ENCODE results near the gene OGFR. TPM values are rescaled to one million over a fixed set of nuclear protein-coding genes. Genes with fewer than 3 reads are reported as not detected.
A peak's percentile ranks its signal among the peaks of the same experiment; 100 is the strongest.

Gene OGFR
- total RNA-seq, 1 experiment from 2014 or later: 84.7 TPM

- H3K4me1 ChIP-seq: no peaks in the 10 kb centered on the region
- H3K4me3 ChIP-seq (ENCODE audit: low read depth, low read length): no peak overlapping the region
- intact Hi-C loops (cut with micrococcal nuclease; ENCODE audit: unreplicated experiment): no loop called here
- no peak overlapping the region for H3K4me3 Mint-ChIP-seq (ENCODE audit: unreplicated experiment)
- no peaks in the 10 kb centered on the region for H3K9me3 Mint-ChIP-seq (ENCODE audit: unreplicated experiment)
- no peaks in the 10 kb centered on the region for H3K9me3 ChIP-seq
- no peaks in the 10 kb centered on the region for H3K27me3 Mint-ChIP-seq (ENCODE audit: insufficient read depth, unreplicated experiment)
- H3K36me3 ChIP-seq (ENCODE audit: control insufficient read depth, insufficient read depth, low read length): no peaks in the 10 kb centered on the region; the same call in 1 of the 2 replicates
- H3K27me3 ChIP-seq (replicated peaks; ENCODE audit: control insufficient read depth, insufficient read depth, low read length): no peaks in the 10 kb centered on the region
- ChIA-PET CTCF (interaction anchor here (0.8 kb wide), 1 partner anchor 8 kb away, joined by 3 read pairs; no protein-coding TSS in a partner anchor), POLR2A (no interaction called here)
- no peak overlapping the region for H3K27ac Mint-ChIP-seq (ENCODE audit: unreplicated experiment)
- TF ChIP-seq, protein P1, sequence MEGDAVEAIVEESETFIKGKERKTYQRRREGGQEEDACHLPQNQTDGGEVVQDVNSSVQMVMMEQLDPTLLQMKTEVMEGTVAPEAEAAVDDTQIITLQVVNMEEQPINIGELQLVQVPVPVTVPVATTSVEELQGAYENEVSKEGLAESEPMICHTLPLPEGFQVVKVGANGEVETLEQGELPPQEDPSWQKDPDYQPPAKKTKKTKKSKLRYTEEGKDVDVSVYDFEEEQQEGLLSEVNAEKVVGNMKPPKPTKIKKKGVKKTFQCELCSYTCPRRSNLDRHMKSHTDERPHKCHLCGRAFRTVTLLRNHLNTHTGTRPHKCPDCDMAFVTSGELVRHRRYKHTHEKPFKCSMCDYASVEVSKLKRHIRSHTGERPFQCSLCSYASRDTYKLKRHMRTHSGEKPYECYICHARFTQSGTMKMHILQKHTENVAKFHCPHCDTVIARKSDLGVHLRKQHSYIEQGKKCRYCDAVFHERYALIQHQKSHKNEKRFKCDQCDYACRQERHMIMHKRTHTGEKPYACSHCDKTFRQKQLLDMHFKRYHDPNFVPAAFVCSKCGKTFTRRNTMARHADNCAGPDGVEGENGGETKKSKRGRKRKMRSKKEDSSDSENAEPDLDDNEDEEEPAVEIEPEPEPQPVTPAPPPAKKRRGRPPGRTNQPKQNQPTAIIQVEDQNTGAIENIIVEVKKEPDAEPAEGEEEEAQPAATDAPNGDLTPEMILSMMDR (IDR thresholded peaks at IDR 0.05; ENCODE audit: insufficient read depth in 1 of 2, low read depth in 1 of 2, low read length in 1 of 2, severe bottlenecking in 1 of 2, unreplicated experiment in 1 of 2): no peak
- H3K4me1 Mint-ChIP-seq (ENCODE audit: low read depth, unreplicated experiment): no peaks in the 10 kb centered on the region
- peak in 1 of 2 experiments; percentile 40 for DNase-seq
- H3K36me3 Mint-ChIP-seq (ENCODE audit: insufficient read depth, unreplicated experiment): peaks cover 3% of the 10 kb centered on the region
- no TSS peak for BruUV-seq (replicated peaks)
These were observed 35.9 kb downstream of the OGFR start for GRCh38 chr20:62840244-62841197.

DNA sequence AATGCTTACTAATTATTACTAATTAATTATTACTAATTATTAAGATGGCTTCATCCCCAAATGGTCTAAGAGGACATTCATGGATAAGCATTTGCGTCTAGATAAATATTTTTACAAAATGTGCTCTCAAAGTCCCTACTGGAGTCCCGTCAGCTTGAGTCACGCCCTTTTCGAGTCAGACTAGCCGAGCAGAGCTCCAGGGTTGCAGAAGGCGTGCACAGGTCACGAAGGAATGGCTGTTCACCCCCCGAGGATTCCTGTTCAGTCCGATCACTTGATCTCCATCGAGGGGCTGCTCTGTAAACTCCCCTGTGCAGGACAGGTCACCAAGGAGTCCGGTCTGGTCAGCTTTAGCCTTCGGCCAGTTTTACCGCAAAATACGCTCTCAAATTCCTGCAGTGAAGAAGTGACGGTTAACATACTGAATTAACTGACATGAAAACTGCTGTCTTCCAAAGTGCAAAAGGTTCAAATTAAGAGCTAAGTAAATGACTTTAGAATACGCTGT is 37.1 kb downstream of the OGFR start:
- TF ChIP-seq, protein P1 (IDR thresholded peaks at IDR 0.05; ENCODE audit: insufficient read depth in 1 of 2, low read depth in 1 of 2, low read length in 1 of 2, severe bottlenecking in 1 of 2, unreplicated experiment in 1 of 2): no peak
- ChIA-PET POLR2A (no interaction called here), CTCF (interaction anchor here (0.7 to 0.9 kb wide), 2 partner anchors 20 to 1415 kb away, joined by 3 read pairs; partner anchors contain the start of gene TCFL5)
- H3K4me1 Mint-ChIP-seq (ENCODE audit: low read depth, unreplicated experiment): no peaks in the 10 kb centered on the region
- no peaks in the 10 kb centered on the region for H3K27me3 Mint-ChIP-seq (ENCODE audit: insufficient read depth, unreplicated experiment)
- Histone ChIP-seq H3K4me3 (ENCODE audit: low read depth, low read length) (no peak overlapping the region), H3K4me1 (no peaks in the 10 kb centered on the region), H3K27me3 (replicated peaks; ENCODE audit: control insufficient read depth, insufficient read depth, low read length) (no peaks in the 10 kb centered on the region), H3K9me3 (no peaks in the 10 kb centered on the region), H3K36me3 (ENCODE audit: control insufficient read depth, insufficient read depth, low read length) (no peaks in the 10 kb centered on the region; the same call in 1 of the 2 replicates)
- H3K9me3 Mint-ChIP-seq (ENCODE audit: unreplicated experiment): no peaks in the 10 kb centered on the region
- no peak overlapping the region for H3K4me3 Mint-ChIP-seq (ENCODE audit: unreplicated experiment)
- no peak for DNase-seq
- BruUV-seq (replicated peaks): no TSS peak
- peaks cover 16% of the 10 kb centered on the region for H3K36me3 Mint-ChIP-seq (ENCODE audit: insufficient read depth, unreplicated experiment)
- intact Hi-C loops (cut with micrococcal nuclease; ENCODE audit: unreplicated experiment): no loop called here
- no peak overlapping the region for H3K27ac Mint-ChIP-seq (ENCODE audit: unreplicated experiment)

DNA sequence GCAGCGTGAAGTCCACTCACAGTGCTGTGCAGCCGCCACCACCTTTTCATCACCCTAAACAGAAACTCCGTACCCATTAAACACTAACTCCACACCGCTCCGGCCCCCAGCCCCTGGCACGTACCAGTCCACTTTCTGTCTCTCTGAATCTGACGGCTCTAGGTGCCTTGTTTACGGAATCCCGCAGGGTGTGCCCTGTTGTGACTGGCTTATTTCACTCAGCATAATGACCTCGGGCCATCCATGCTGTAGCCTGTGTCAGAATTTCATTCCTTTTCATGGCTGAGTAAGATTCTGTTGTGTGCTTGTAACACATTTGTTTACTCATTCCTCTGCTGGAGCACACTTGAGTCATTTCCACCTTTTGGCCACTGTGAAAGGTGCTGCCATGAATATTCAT is 39.0 kb downstream of the OGFR start:
- H3K27ac Mint-ChIP-seq (ENCODE audit: unreplicated experiment): no peak overlapping the region
- no peaks in the 10 kb centered on the region for H3K27me3 ChIP-seq (replicated peaks; ENCODE audit: control insufficient read depth, insufficient read depth, low read length)
- H3K36me3 ChIP-seq (ENCODE audit: control insufficient read depth, insufficient read depth, low read length): no peaks in the 10 kb centered on the region; the same call in 1 of the 2 replicates
- TSS peak; percentile 36 for BruUV-seq (replicated peaks)
- TF ChIP-seq, protein P1 (IDR thresholded peaks at IDR 0.05; ENCODE audit: insufficient read depth in 1 of 2, low read depth in 1 of 2, low read length in 1 of 2, severe bottlenecking in 1 of 2, unreplicated experiment in 1 of 2): no peak
- ChIA-PET POLR2A (no interaction called here), CTCF (interaction anchor here (1.9 kb wide), 1 partner anchor 21 kb away, joined by 5 read pairs; no protein-coding TSS in a partner anchor)
- intact Hi-C loops (cut with micrococcal nuclease; ENCODE audit: unreplicated experiment): no loop called here
- DNase-seq: no peak
- H3K4me3 Mint-ChIP-seq (ENCODE audit: unreplicated experiment): no peak overlapping the region
- H3K9me3 ChIP-seq: no peaks in the 10 kb centered on the region
- H3K4me1 ChIP-seq: no peaks in the 10 kb centered on the region
- H3K27me3 Mint-ChIP-seq (ENCODE audit: insufficient read depth, unreplicated experiment): no peaks in the 10 kb centered on the region
- peaks cover 22% of the 10 kb centered on the region for H3K36me3 Mint-ChIP-seq (ENCODE audit: insufficient read depth, unreplicated experiment)
- no peaks in the 10 kb centered on the region for H3K4me1 Mint-ChIP-seq (ENCODE audit: low read depth, unreplicated experiment)
- no peak overlapping the region for H3K4me3 ChIP-seq (ENCODE audit: low read depth, low read length)
- H3K9me3 Mint-ChIP-seq (ENCODE audit: unreplicated experiment): no peaks in the 10 kb centered on the region

Data from Caco-2 (cell line).